A673 (cell line): ENCODE results near the gene CDK5RAP2. TPM values are rescaled to one million over a fixed set of nuclear protein-coding genes. Genes with fewer than 3 reads are reported as not detected.

Source experiments
- BruUV-seq: library from RNA; stranded (reverse); fragments of 400-500 nt; replicated peaks from 2 replicates; lab custom pipeline; 2021; lab: Mats Ljungman, UMichigan
- CTCF ChIA-PET: fragments of 300-600 bp; sonication (Branson Sonifier 250); formaldehyde crosslinking; loops from one replicate; lab custom pipeline; 2022; ENCODE audit warnings: antibody characterized with exemption; lab: Charles Lee
- POLR2A ChIA-PET: fragments of 300-600 bp; sonication (Branson Sonifier 250); formaldehyde crosslinking; loops from one replicate; lab custom pipeline; 2022; ENCODE audit warnings: antibody characterized with exemption; ENCODE audit not compliant: low non-redundant PET; lab: Charles Lee
- DNase-seq: peaks from one replicate; pipeline ENCODE4 v3.0.0-alpha.2; 2015; ENCODE audit warnings: low spot score
- H3K27ac ChIP-seq: fragments of 200-600 bp; sonication (generic); 2 replicates; pipeline ENCODE4 v1.5.1; 2016; ENCODE audit warnings: mixed run types, low read depth, mild to moderate bottlenecking, mixed read lengths, antibody characterized with exemption, low read length; ENCODE audit not compliant: poor library complexity, severe bottlenecking
- H3K27me3 ChIP-seq: fragments of 200-600 bp; sonication (generic); replicated peaks from 2 replicates; pipeline ENCODE4 v1.6.1; 2017; ENCODE audit warnings: mixed run types, low read depth, mild to moderate bottlenecking, mixed read lengths, antibody characterized with exemption, low read length; ENCODE audit not compliant: insufficient read depth, poor library complexity
- H3K36me3 ChIP-seq: fragments of 200-600 bp; sonication (generic); 2 replicates; pipeline ENCODE4 v1.6.1; 2016; ENCODE audit warnings: mixed run types, mild to moderate bottlenecking, mixed read lengths, antibody characterized with exemption, low read length; ENCODE audit not compliant: insufficient read depth, poor library complexity, severe bottlenecking
- H3K4me1 ChIP-seq: fragments of 200-600 bp; sonication (generic); 2 replicates; pipeline ENCODE4 v1.6.1; 2017; ENCODE audit warnings: mixed run types, mild to moderate bottlenecking, mixed read lengths, antibody characterized with exemption, low read length; ENCODE audit not compliant: insufficient read depth, poor library complexity, severe bottlenecking
- H3K4me3 ChIP-seq: fragments of 200-600 bp; sonication (generic); 2 replicates; pipeline ENCODE4 v1.5.1; 2016; ENCODE audit warnings: low read depth, mixed run types, mild to moderate bottlenecking, mixed read lengths, low read length; ENCODE audit not compliant: poor library complexity, severe bottlenecking
- H3K9me3 ChIP-seq: fragments of 200-600 bp; sonication (generic); 2 replicates; pipeline ENCODE4 v1.6.1; 2016; ENCODE audit warnings: mixed run types, low read depth, mild to moderate bottlenecking, mixed read lengths, antibody characterized with exemption, low read length; ENCODE audit not compliant: poor library complexity, severe bottlenecking
- EZH2 ChIP-seq: fragments of 200-600 bp; sonication (generic); IDR thresholded peaks from 2 replicates; pipeline ENCODE4 v1.6.1; 2017; ENCODE audit warnings: borderline replicate concordance, low read depth, mild to moderate bottlenecking, mixed read lengths, antibody characterized with exemption, low read length; ENCODE audit not compliant: poor library complexity, severe bottlenecking
- intact Hi-C: fragments of 100-400 bp; cut with micrococcal nuclease; formaldehyde crosslinking; loops from one replicate; pipeline ENCODE4 v1.10.0; 2022; ENCODE audit not compliant: unreplicated experiment
- total RNA-seq: library from RNA; stranded (reverse); gene quantifications from 2 replicates; pipeline ENCODE4 v1.2.3, GENCODE V29; 2021
- TF ChIP-seq, protein P1 (sequence below): fragments of 300-800, 200-600 bp; sonication (generic); conservative IDR thresholded peaks from 2 replicates; pipeline ENCODE4 v1.5.1; 2017; ENCODE audit warnings: low read depth, mild to moderate bottlenecking, antibody characterized with exemption, low read length, moderate library complexity, mixed read lengths

CDK5RAP2 gene
- total RNA-seq, 1 experiment from 2014 or later = 94.5 TPM

DNA sequence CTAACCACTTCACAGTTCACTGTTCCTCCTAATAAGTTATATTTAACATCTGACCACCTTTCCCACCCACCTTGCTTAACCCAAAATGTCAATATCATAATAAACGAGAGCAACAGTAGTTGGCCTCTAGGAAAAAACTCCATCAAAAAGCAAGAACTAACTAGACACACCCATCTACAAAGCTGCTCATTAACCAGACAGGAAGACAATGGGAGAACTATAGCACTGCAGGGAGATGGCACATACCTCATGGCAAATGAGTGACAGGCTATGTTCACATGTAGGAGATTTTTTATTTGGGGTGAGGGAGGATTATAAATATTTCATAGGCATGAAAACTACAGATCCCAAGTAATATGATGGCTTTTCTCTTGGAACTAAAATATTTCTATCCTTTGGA lies 23.6 kb upstream of the CDK5RAP2 start:
- ChIA-PET POLR2A (no interaction called here), CTCF (no interaction called here)
- TF ChIP-seq, protein P1, sequence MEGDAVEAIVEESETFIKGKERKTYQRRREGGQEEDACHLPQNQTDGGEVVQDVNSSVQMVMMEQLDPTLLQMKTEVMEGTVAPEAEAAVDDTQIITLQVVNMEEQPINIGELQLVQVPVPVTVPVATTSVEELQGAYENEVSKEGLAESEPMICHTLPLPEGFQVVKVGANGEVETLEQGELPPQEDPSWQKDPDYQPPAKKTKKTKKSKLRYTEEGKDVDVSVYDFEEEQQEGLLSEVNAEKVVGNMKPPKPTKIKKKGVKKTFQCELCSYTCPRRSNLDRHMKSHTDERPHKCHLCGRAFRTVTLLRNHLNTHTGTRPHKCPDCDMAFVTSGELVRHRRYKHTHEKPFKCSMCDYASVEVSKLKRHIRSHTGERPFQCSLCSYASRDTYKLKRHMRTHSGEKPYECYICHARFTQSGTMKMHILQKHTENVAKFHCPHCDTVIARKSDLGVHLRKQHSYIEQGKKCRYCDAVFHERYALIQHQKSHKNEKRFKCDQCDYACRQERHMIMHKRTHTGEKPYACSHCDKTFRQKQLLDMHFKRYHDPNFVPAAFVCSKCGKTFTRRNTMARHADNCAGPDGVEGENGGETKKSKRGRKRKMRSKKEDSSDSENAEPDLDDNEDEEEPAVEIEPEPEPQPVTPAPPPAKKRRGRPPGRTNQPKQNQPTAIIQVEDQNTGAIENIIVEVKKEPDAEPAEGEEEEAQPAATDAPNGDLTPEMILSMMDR = no peak
- TF ChIP-seq EZH2 = no peak
- no peak for DNase-seq
- H3K4me3 ChIP-seq = no peak overlapping the region
- H3K36me3 ChIP-seq = peaks cover 4% of the 10 kb centered on the region
- H3K27me3 ChIP-seq = no peaks in the 10 kb centered on the region
- intact Hi-C loops = no loop called here
- no peaks in the 10 kb centered on the region for H3K4me1 ChIP-seq
- no TSS peak for BruUV-seq
- H3K27ac ChIP-seq = no peak overlapping the region
- H3K9me3 ChIP-seq = no peaks in the 10 kb centered on the region

DNA sequence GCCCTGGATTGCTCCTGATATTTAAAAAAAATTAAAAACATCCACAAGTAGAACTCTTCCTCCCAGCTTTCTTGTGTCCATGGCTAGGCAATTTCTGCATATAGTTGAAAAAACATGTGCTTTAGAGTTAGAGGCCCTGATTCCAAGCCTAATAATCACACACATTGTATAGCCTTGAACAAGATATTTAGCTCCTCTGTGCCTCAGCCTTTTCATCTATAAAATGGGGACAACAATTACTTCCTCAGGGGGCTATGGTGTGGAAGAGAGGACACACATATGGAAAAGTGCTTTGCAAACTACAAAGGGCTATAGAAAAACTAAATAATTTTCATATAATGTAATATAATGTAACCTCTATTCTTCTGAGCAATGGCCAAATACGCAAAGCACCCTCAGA lies 23.0 kb upstream of the CDK5RAP2 start:
- POLR2A ChIA-PET = no interaction called here
- H3K27me3 ChIP-seq = no peaks in the 10 kb centered on the region
- intact Hi-C loops = no loop called here
- no peaks in the 10 kb centered on the region for H3K9me3 ChIP-seq
- H3K36me3 ChIP-seq = peaks cover 4% of the 10 kb centered on the region
- no peak overlapping the region for H3K4me3 ChIP-seq
- H3K4me1 ChIP-seq = no peaks in the 10 kb centered on the region
- TF ChIP-seq, protein P1 = no peak
- no peak for DNase-seq
- no peak overlapping the region for H3K27ac ChIP-seq
- CTCF ChIA-PET = no interaction called here
- no TSS peak for BruUV-seq

DNA sequence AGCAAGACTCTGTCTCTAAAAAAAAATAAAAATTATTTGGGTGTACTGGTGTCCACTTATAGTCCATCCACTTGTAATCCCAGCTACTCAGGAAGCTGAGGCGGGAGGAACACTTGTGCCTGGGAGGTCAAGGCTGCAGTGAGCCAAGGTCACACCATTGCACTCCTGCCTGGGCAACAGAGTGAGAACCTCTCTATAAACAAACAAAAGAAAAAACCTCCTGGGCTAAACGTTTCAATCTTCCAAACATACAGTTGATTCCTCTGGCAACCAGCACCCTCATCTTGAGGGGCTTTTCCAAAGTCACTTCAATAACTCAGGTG lies 13.9 kb upstream of the CDK5RAP2 start:
- POLR2A ChIA-PET = no interaction called here
- intact Hi-C loops = no loop called here

More for the DNA sequence above, 13.9 kb upstream of the CDK5RAP2 start:
- TF ChIP-seq, protein P1 = no peak
- no peak for TF ChIP-seq EZH2
- CTCF ChIA-PET = no interaction called here
- no peaks in the 10 kb centered on the region for H3K27me3 ChIP-seq
- H3K9me3 ChIP-seq = no peaks in the 10 kb centered on the region
- no peaks in the 10 kb centered on the region for H3K36me3 ChIP-seq
- no peak overlapping the region for H3K27ac ChIP-seq
- no peaks in the 10 kb centered on the region for H3K4me1 ChIP-seq
- no TSS peak for BruUV-seq
- DNase-seq = no peak
- H3K4me3 ChIP-seq = no peak overlapping the region
